Activated naive CD8-positive, alpha-beta T cell treated with anti-CD3 and anti-CD28 coated beads, Interleukin-2, amount 10 ng/mL, durations not matched to agents 7 days and 5 days (primary cell): Measurements from ENCODE around the gene BRD4. TPM values are rescaled to one million over a fixed set of nuclear protein-coding genes. Genes with fewer than 3 reads are reported as not detected.

Source experiments
- ATAC-seq: fragments of 150-1000 bp; cut with Tn5 transposase; one replicate; pipeline ENCODE4 v1.10.0; 2021; ENCODE audit warnings: low read depth, moderate library complexity
- POLR2A ChIA-PET: fragments of 350-600 bp; sonication (Branson Sonifier 250); formaldehyde crosslinking; loops from one replicate; lab custom pipeline; 2021; ENCODE audit warnings: antibody characterized with exemption; lab: Charles Lee
- DNase-seq: peaks from one replicate; pipeline ENCODE4 v3.0.0; 2021
- H3K27ac Mint-ChIP-seq: one replicate; pipeline ENCODE4 v1.8.0; 2022; ENCODE audit warnings: mild to moderate bottlenecking, mixed read lengths
- H3K27me3 Mint-ChIP-seq: one replicate; pipeline ENCODE4 v1.8.0; 2022; ENCODE audit warnings: mild to moderate bottlenecking, moderate library complexity, mixed read lengths
- H3K36me3 Mint-ChIP-seq: one replicate; pipeline ENCODE4 v1.8.0; 2021; ENCODE audit warnings: mild to moderate bottlenecking, mixed read lengths
- H3K4me1 Mint-ChIP-seq: one replicate; pipeline ENCODE4 v1.8.0; 2021; ENCODE audit warnings: mixed read lengths
- H3K4me3 Mint-ChIP-seq: one replicate; pipeline ENCODE4 v1.8.0; 2022; ENCODE audit warnings: mild to moderate bottlenecking, moderate library complexity, mixed read lengths
- H3K9me3 Mint-ChIP-seq: one replicate; pipeline ENCODE4 v1.8.0; 2021; ENCODE audit warnings: mixed read lengths
- total RNA-seq, 2 experiments: library from RNA; stranded (reverse); gene quantifications; one replicate each; pipeline ENCODE4 v1.2.3, GENCODE V29; 2021

BRD4 gene
- total RNA-seq, 2 experiments from 2014 or later: 132 to 134 TPM

- DNase-seq (no peak), ATAC-seq (no peak)
- POLR2A ChIA-PET: no interaction called here
- Mint-ChIP-seq H3K27ac (peak overlapping the region; percentile 48), H3K4me3 (no peak overlapping the region), H3K9me3 (no peaks in the 10 kb centered on the region), H3K36me3 (peaks cover 2% of the 10 kb centered on the region), H3K27me3 (no peaks in the 10 kb centered on the region), H3K4me1 (peaks cover 31% of the 10 kb centered on the region)
These were observed 52.9 kb downstream of the BRD4 start for GRCh38 chr19:15279326-15279904.

GRCh38 chr19:15276620-15277215 lies 55.6 kb downstream of the BRD4 start:
- ATAC-seq: no peak
- no peak overlapping the region for H3K4me3 Mint-ChIP-seq
- no peaks in the 10 kb centered on the region for H3K27me3 Mint-ChIP-seq
- H3K27ac Mint-ChIP-seq: peak overlapping the region; percentile 59
- no peaks in the 10 kb centered on the region for H3K9me3 Mint-ChIP-seq
- H3K36me3 Mint-ChIP-seq: peaks cover 4% of the 10 kb centered on the region
- no peak for DNase-seq
- POLR2A ChIA-PET: no interaction called here
- peaks cover 21% of the 10 kb centered on the region for H3K4me1 Mint-ChIP-seq

- H3K4me3 Mint-ChIP-seq: no peak overlapping the region
- H3K27ac Mint-ChIP-seq: no peak overlapping the region
- POLR2A ChIA-PET: no interaction called here
- H3K9me3 Mint-ChIP-seq: no peaks in the 10 kb centered on the region
- no peak for DNase-seq
- H3K36me3 Mint-ChIP-seq: peaks cover 12% of the 10 kb centered on the region
- peaks cover 18% of the 10 kb centered on the region for H3K4me1 Mint-ChIP-seq
- H3K27me3 Mint-ChIP-seq: no peaks in the 10 kb centered on the region
- no peak for ATAC-seq
These were observed 57.9 kb downstream of the BRD4 start for GRCh38 chr19:15274477-15274876.

- DNase-seq (no peak), ATAC-seq (no peak)
- H3K9me3 Mint-ChIP-seq: no peaks in the 10 kb centered on the region
- H3K36me3 Mint-ChIP-seq: peaks cover 19% of the 10 kb centered on the region
- no peak overlapping the region for H3K4me3 Mint-ChIP-seq
- POLR2A ChIA-PET: no interaction called here
- H3K27ac Mint-ChIP-seq: no peak overlapping the region
- H3K4me1 Mint-ChIP-seq: peaks cover 15% of the 10 kb centered on the region
- no peaks in the 10 kb centered on the region for H3K27me3 Mint-ChIP-seq
These were observed 62.5 kb downstream of the BRD4 start for GRCh38 chr19:15269806-15270205.

GRCh38 chr19:15268928-15269253 lies 63.4 kb downstream of the BRD4 start:
- no peaks in the 10 kb centered on the region for H3K27me3 Mint-ChIP-seq
- ATAC-seq (no peak), DNase-seq (no peak)
- H3K9me3 Mint-ChIP-seq: no peaks in the 10 kb centered on the region
- POLR2A ChIA-PET: no interaction called here
- peak overlapping the region; percentile 2 for H3K27ac Mint-ChIP-seq
- H3K4me1 Mint-ChIP-seq: peaks cover 11% of the 10 kb centered on the region
- no peak overlapping the region for H3K4me3 Mint-ChIP-seq
- H3K36me3 Mint-ChIP-seq: peaks cover 19% of the 10 kb centered on the region

- DNase-seq: no peak
- Mint-ChIP-seq H3K4me1 (peaks cover 10% of the 10 kb centered on the region), H3K27me3 (no peaks in the 10 kb centered on the region), H3K4me3 (no peak overlapping the region), H3K27ac (peak overlapping the region; percentile 2), H3K36me3 (peaks cover 19% of the 10 kb centered on the region), H3K9me3 (no peaks in the 10 kb centered on the region)
- POLR2A ChIA-PET: no interaction called here
- ATAC-seq: no peak
These were observed 64.0 kb downstream of the BRD4 start for GRCh38 chr19:15268192-15268927.

- H3K9me3 Mint-ChIP-seq: no peaks in the 10 kb centered on the region
- H3K4me3 Mint-ChIP-seq: no peak overlapping the region
- peak overlapping the region; percentile 48 for H3K27ac Mint-ChIP-seq
- no peaks in the 10 kb centered on the region for H3K27me3 Mint-ChIP-seq
- H3K4me1 Mint-ChIP-seq: peaks cover 10% of the 10 kb centered on the region
- POLR2A ChIA-PET: no interaction called here
- no peak for ATAC-seq
- no peak for DNase-seq
- peaks cover 16% of the 10 kb centered on the region for H3K36me3 Mint-ChIP-seq
These were observed 65.7 kb downstream of the BRD4 start for GRCh38 chr19:15266683-15267082.

- Mint-ChIP-seq H3K4me1 (peaks cover 9% of the 10 kb centered on the region), H3K27ac (no peak overlapping the region), H3K27me3 (no peaks in the 10 kb centered on the region), H3K4me3 (no peak overlapping the region), H3K36me3 (peaks cover 10% of the 10 kb centered on the region), H3K9me3 (no peaks in the 10 kb centered on the region)
- ATAC-seq (no peak), DNase-seq (no peak)
- POLR2A ChIA-PET: no interaction called here
These were observed 66.5 kb downstream of the BRD4 start for GRCh38 chr19:15265850-15266248.

GRCh38 chr19:15265214-15265849 lies 67.0 kb downstream of the BRD4 start:
- POLR2A ChIA-PET: no interaction called here
- peaks cover 13% of the 10 kb centered on the region for H3K36me3 Mint-ChIP-seq

GRCh38 chr19:15264933-15265206 lies 67.5 kb downstream of the BRD4 start:
- no peaks in the 10 kb centered on the region for H3K9me3 Mint-ChIP-seq
- DNase-seq: no peak
- H3K36me3 Mint-ChIP-seq: peaks cover 13% of the 10 kb centered on the region
- H3K4me1 Mint-ChIP-seq: peaks cover 11% of the 10 kb centered on the region
- H3K27me3 Mint-ChIP-seq: no peaks in the 10 kb centered on the region
- no peak overlapping the region for H3K27ac Mint-ChIP-seq
- ATAC-seq: no peak
- POLR2A ChIA-PET: no interaction called here
- no peak overlapping the region for H3K4me3 Mint-ChIP-seq

More at GRCh38 chr19:15265214-15265849, 67.0 kb downstream of the BRD4 start:
- no peak overlapping the region for H3K4me3 Mint-ChIP-seq
- DNase-seq (no peak), ATAC-seq (no peak)
- no peaks in the 10 kb centered on the region for H3K27me3 Mint-ChIP-seq
- no peak overlapping the region for H3K27ac Mint-ChIP-seq
- no peaks in the 10 kb centered on the region for H3K9me3 Mint-ChIP-seq
- H3K4me1 Mint-ChIP-seq: peaks cover 11% of the 10 kb centered on the region

- ATAC-seq (peak; percentile 41), DNase-seq (peak; percentile 77)
- H3K27me3 Mint-ChIP-seq: no peaks in the 10 kb centered on the region
- peaks cover 13% of the 10 kb centered on the region for H3K36me3 Mint-ChIP-seq
- peaks cover 9% of the 10 kb centered on the region for H3K4me1 Mint-ChIP-seq
- H3K9me3 Mint-ChIP-seq: no peaks in the 10 kb centered on the region
- no peak overlapping the region for H3K4me3 Mint-ChIP-seq
- POLR2A ChIA-PET: no interaction called here
- H3K27ac Mint-ChIP-seq: no peak overlapping the region
These were observed 68.0 kb downstream of the BRD4 start for GRCh38 chr19:15264061-15264932.

GRCh38 chr19:15263361-15263985 lies 68.9 kb downstream of the BRD4 start:
- Mint-ChIP-seq H3K9me3 (no peaks in the 10 kb centered on the region), H3K4me3 (no peak overlapping the region), H3K27ac (no peak overlapping the region), H3K4me1 (peaks cover 9% of the 10 kb centered on the region), H3K27me3 (no peaks in the 10 kb centered on the region), H3K36me3 (peaks cover 17% of the 10 kb centered on the region)
- POLR2A ChIA-PET: no interaction called here
- no peak for DNase-seq
- ATAC-seq: no peak

GRCh38 chr19:15262011-15262410 lies 70.3 kb downstream of the BRD4 start:
- Mint-ChIP-seq H3K36me3 (peaks cover 15% of the 10 kb centered on the region), H3K4me1 (peaks cover 3% of the 10 kb centered on the region), H3K9me3 (no peaks in the 10 kb centered on the region), H3K27ac (no peak overlapping the region), H3K27me3 (no peaks in the 10 kb centered on the region), H3K4me3 (no peak overlapping the region)
- DNase-seq (no peak), ATAC-seq (no peak)
- POLR2A ChIA-PET: no interaction called here
